Transverse colon (tissue), 4 donors: ENCODE measurements around the gene B4GALNT4. TPM values are rescaled to one million over a fixed set of nuclear protein-coding genes. Genes with fewer than 3 reads are reported as not detected.
"Not testable (repeated sequence)": the region's sequence is repeated elsewhere in the genome, so short reads cannot be mapped to it uniquely, and the experiment has no call there.

Source experiments
- DNase-seq: peaks from one replicate; pipeline ENCODE4 v3.0.0-alpha.2; 2019
- H3K27ac ChIP-seq, 4 donors: fragments of 200-600 bp; sonication (generic); 2 replicates each; pipeline ENCODE4 v1.5.1; 2016 to 2018; ENCODE audit warnings: inconsistent platforms in 4 of 4
- H3K27me3 ChIP-seq: fragments of 200-600 bp; sonication (generic); 2 replicates; pipeline ENCODE4 v1.5.1; 2017; ENCODE audit warnings: inconsistent platforms
- H3K36me3 ChIP-seq, 4 donors: fragments of 200-600 bp; sonication (generic); 2 replicates each; pipeline ENCODE4 v1.5.1; 2017 to 2019; ENCODE audit warnings: inconsistent platforms in 4 of 4
- H3K4me1 ChIP-seq, 4 donors: fragments of 200-600 bp; sonication (generic); 2 replicates each; pipeline ENCODE4 v1.5.1; 2017 to 2020; ENCODE audit warnings: inconsistent platforms in 4 of 4
- H3K4me3 ChIP-seq, 4 donors: fragments of 200-600 bp; sonication (generic); 1 replicate in 1 of 4; 2 replicates in 3 of 4; pipeline versions ENCODE4 v1.5.1 to v1.6.1; 2017 to 2019; ENCODE audit warnings: inconsistent platforms in 4 of 4
- H3K9me3 ChIP-seq, 2 donors: fragments of 200-600 bp; sonication (generic); 2 replicates each; pipeline ENCODE4 v1.5.1; 2017 to 2019; ENCODE audit warnings: inconsistent platforms in 2 of 2
- CTCF ChIP-seq, 5 experiments: fragments of 200-600 bp in 3 of 5; fragments of 450-650 bp in 2 of 5; sonication (generic) in 3 of 5; IDR thresholded peaks; 1 replicate in 2 of 5; 2 replicates in 3 of 5; pipeline ENCODE4 v1.5.1; 2016 to 2017; ENCODE audit warnings: antibody characterized with exemption in 5 of 5, inconsistent platforms in 3 of 5, mild to moderate bottlenecking in 2 of 5, moderate library complexity in 1 of 5
- EP300 ChIP-seq: sonication (generic); formaldehyde crosslinking; IDR thresholded peaks from one replicate; pipeline ENCODE4 v1.6.1; 2017; ENCODE audit warnings: antibody characterized with exemption, low read depth
- POLR2A ChIP-seq: fragments of 450-650 bp; IDR thresholded peaks from one replicate; pipeline ENCODE4 v1.6.1; 2016; ENCODE audit warnings: antibody characterized with exemption, mild to moderate bottlenecking, moderate library complexity
- POLR2AphosphoS5 ChIP-seq, 3 donors: sonication (generic); formaldehyde crosslinking; IDR thresholded peaks; one replicate each; pipeline ENCODE4 v1.6.1; 2016; ENCODE audit warnings: antibody characterized with exemption in 3 of 3
- WGBS, 2 donors: methylation state at CpG; one replicate each; pipeline ENCODE4 v1.1.5; 2018; ENCODE audit warnings: low coverage in 1 of 2; 5-methylcytosine and 5-hydroxymethylcytosine counted together
- in situ Hi-C, 4 donors: fragments of 200-750 bp; cut with MboI; loops; one replicate each; pipeline versions ENCODE4 v1.15.0 to v1.15.1; 2017; ENCODE audit warnings: low sequenced_read_pairs in 3 of 4, low pct_ligation_motif_present in 1 of 4, low pct_unique_long_range_greater_than_20kb in 1 of 4
- intact Hi-C: fragments of 100-400 bp; cut with DNase I; formaldehyde crosslinking; loops from one replicate; pipeline ENCODE4 v1.15.1; 2023; ENCODE audit warnings: low total_unique reads
- total RNA-seq, 4 donors: library from RNA; depleted of rRNA; stranded (reverse); fragments of >200 nt; gene quantifications; one replicate each; pipeline ENCODE4 v1.1.0, GENCODE V29; 2016

Gene B4GALNT4
- total RNA-seq, 4 donors from 2014 or later, result 0.82 to 3.0 (median 1.3) TPM; not detected in 1

DNA sequence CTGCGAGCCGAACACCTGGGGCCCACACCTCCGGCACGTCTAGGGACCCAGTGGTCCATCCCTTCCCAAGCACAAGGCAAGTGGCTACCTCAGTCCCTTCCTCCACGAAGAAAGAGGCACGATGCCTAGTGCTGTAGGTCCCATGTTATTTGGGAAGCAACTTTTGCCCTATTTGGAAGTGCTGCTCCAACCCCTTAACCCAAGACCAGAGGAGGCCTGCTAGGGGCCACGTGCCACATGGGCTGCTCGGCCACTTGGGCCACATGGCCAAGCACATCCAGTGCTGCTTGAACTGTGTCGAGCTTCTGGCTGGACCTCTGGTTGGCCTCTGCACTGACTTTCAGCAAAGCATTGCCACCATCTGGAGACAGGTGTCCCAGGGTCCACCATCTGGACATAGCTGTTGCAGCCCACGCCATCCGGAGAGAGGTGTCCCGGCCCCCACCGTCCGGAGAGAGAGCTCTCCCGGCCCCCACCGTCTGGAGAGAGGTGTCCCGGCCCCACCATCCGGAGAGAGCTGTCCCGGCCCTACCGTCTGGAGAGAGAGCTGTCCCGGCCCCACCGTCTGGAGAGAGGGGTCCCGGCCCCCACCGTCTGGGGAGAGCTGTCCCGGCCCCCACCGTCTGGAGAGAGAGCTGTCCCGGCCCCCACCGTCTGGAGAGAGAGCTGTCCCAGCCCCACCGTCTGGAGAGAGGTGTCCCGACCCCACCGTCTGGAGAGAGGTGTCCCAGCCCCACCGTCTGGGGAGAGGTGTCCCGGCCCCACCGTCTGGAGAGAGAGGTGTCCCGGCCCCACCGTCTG is 6.5 kb upstream of the B4GALNT4 start:
- Histone ChIP-seq H3K27me3 (peaks cover 23% of the 10 kb centered on the region), H3K9me3 (no peaks in the 10 kb centered on the region), H3K4me1 (no peaks in the 10 kb centered on the region), H3K36me3 (no peaks in the 10 kb centered on the region), H3K27ac (no peak overlapping the region), H3K4me3 (no peak overlapping the region)
- in situ Hi-C loops, result loop anchor here in 1 of 4 donors (10.0 kb wide), 1 partner anchor 108 kb away; no protein-coding TSS in a partner anchor
- 53 to 82% methylated on average over 3 to 27 of the region's 36 CpGs for WGBS, 2 donors
- intact Hi-C loops, result no loop called here
- no peak for DNase-seq
- TF ChIP-seq POLR2A (no peak), EP300 (no peak), CTCF (IDR thresholded peaks at IDR 0.05) (no peak), POLR2AphosphoS5 (IDR thresholded peaks at IDR 0.05) (no peak)

GRCh38 chr11:363443-363805 is 5.9 kb upstream of the B4GALNT4 start:
- peaks cover 29% of the 10 kb centered on the region for H3K27me3 ChIP-seq
- H3K9me3 ChIP-seq, H3K4me1 ChIP-seq, intact Hi-C loops, H3K36me3 ChIP-seq, H3K4me3 ChIP-seq, DNase-seq, H3K27ac ChIP-seq: not testable (repeated sequence)
- in situ Hi-C loops, result loop anchor here in 1 of 4 donors (10.0 kb wide), 1 partner anchor 109 kb away; no protein-coding TSS in a partner anchor
- WGBS, 2 donors, result 85% methylated on average over 17 of the region's 22 CpGs; no CpG with 5 or more reads in 1 of the 2 donors

GRCh38 chr11:363948-364761 is 5.1 kb upstream of the B4GALNT4 start:
- intact Hi-C loops, result no loop called here
- no peak overlapping the region for H3K4me3 ChIP-seq
- DNase-seq, result peak; percentile 88
- TF ChIP-seq POLR2A (no peak), CTCF (IDR thresholded peaks at IDR 0.05) (peak; percentile 28 to 67 (median 45)), POLR2AphosphoS5 (IDR thresholded peaks at IDR 0.05) (peak; percentile 57 to 81 (median 62))
- H3K9me3 ChIP-seq, result no peaks in the 10 kb centered on the region
- WGBS, 2 donors, result 60% methylated on average over 22 of the region's 24 CpGs; no CpG with 5 or more reads in 1 of the 2 donors
- H3K36me3 ChIP-seq, result no peaks in the 10 kb centered on the region
- peaks cover 35% of the 10 kb centered on the region for H3K27me3 ChIP-seq
- H3K4me1 ChIP-seq, result peaks cover 0 to 10% (median 8%) of the 10 kb centered on the region in 4 donors
- in situ Hi-C loops, result loop anchor here in 1 of 4 donors (10.0 kb wide), 1 partner anchor 109 kb away; no protein-coding TSS in a partner anchor
- no peak overlapping the region for H3K27ac ChIP-seq

GRCh38 chr11:364991-365725 is 4.1 kb upstream of the B4GALNT4 start:
- intact Hi-C loops, result no loop called here
- TF ChIP-seq EP300, result no peak
- Histone ChIP-seq H3K27ac (no peak overlapping the region), H3K9me3 (no peaks in the 10 kb centered on the region), H3K4me3 (no peak overlapping the region), H3K36me3 (no peaks in the 10 kb centered on the region), H3K27me3 (peaks cover 38% of the 10 kb centered on the region), H3K4me1 (peaks cover 0 to 10% (median 8%) of the 10 kb centered on the region in 4 donors)
- in situ Hi-C loops, result loop anchor here in 2 of 4 donors (5.0 to 10.0 kb wide), 2 partner anchors 58 to 110 kb away; partner anchors contain the start of gene IFITM2 (in 1 of the 2)
- 92 to 95% methylated on average over 4 to 22 of the region's 22 CpGs for WGBS, 2 donors
- DNase-seq, result no peak
